Central memory CD8-positive, alpha-beta T cell (primary cell): Measurements from ENCODE around the gene CBLN2.
A peak's percentile ranks its signal among the peaks of the same experiment; 100 is the strongest.

Experiments used
- ATAC-seq: fragments of 150-1000 bp; cut with Tn5 transposase; replicated peaks from 2 replicates; pipeline ENCODE4 v1.10.0; 2022; ENCODE audit warnings: mild to moderate bottlenecking, moderate FRiP score, moderate number of reproducible peaks; ENCODE audit not compliant: poor library complexity, severe bottlenecking; ENCODE audit errors: extremely low read depth
- DNase-seq, 2 donors: peaks; one replicate each; pipeline ENCODE4 v3.0.0; 2021; ENCODE audit warnings: low spot score in 2 of 2
- H3K27ac Mint-ChIP-seq: one replicate; pipeline ENCODE4 v1.8.0; 2022; ENCODE audit warnings: low read depth, mild to moderate bottlenecking, moderate library complexity, mixed read lengths
- H3K27me3 Mint-ChIP-seq: one replicate; pipeline ENCODE4 v1.8.0; 2022; ENCODE audit warnings: mixed read lengths
- H3K36me3 Mint-ChIP-seq: one replicate; pipeline ENCODE4 v1.8.0; 2022; ENCODE audit warnings: mild to moderate bottlenecking, moderate library complexity, mixed read lengths; ENCODE audit not compliant: insufficient read depth
- H3K4me1 Mint-ChIP-seq: one replicate; pipeline ENCODE4 v1.8.0; 2022; ENCODE audit warnings: mixed read lengths
- H3K4me3 Mint-ChIP-seq: one replicate; pipeline ENCODE4 v1.8.0; 2022; ENCODE audit warnings: mild to moderate bottlenecking, moderate library complexity, mixed read lengths
- H3K9me3 Mint-ChIP-seq: one replicate; pipeline ENCODE4 v1.8.0; 2022; ENCODE audit warnings: mixed read lengths

Gene CBLN2

GRCh38 chr18:72530622-72531021, 13.5 kb downstream of the CBLN2 start:
- H3K4me3 Mint-ChIP-seq = no peak overlapping the region
- H3K36me3 Mint-ChIP-seq = no peaks in the 10 kb centered on the region
- DNase-seq (no peak), ATAC-seq (no peak)
- H3K4me1 Mint-ChIP-seq = no peaks in the 10 kb centered on the region
- H3K27ac Mint-ChIP-seq = no peak overlapping the region
- H3K9me3 Mint-ChIP-seq = peaks cover 7% of the 10 kb centered on the region
- no peaks in the 10 kb centered on the region for H3K27me3 Mint-ChIP-seq

GRCh38 chr18:72504866-72505265, 39.3 kb downstream of the CBLN2 start:
- Mint-ChIP-seq H3K4me3 (no peak overlapping the region), H3K27me3 (no peaks in the 10 kb centered on the region), H3K4me1 (no peaks in the 10 kb centered on the region), H3K27ac (no peak overlapping the region), H3K9me3 (peaks cover 6% of the 10 kb centered on the region), H3K36me3 (no peaks in the 10 kb centered on the region)
- DNase-seq (no peak), ATAC-seq (no peak)

GRCh38 chr18:72502671-72503431, 41.3 kb downstream of the CBLN2 start:
- H3K4me1 Mint-ChIP-seq = no peaks in the 10 kb centered on the region
- DNase-seq (no peak), ATAC-seq (peak; percentile 14)
- peaks cover 19% of the 10 kb centered on the region for H3K9me3 Mint-ChIP-seq
- H3K36me3 Mint-ChIP-seq = no peaks in the 10 kb centered on the region
- H3K27me3 Mint-ChIP-seq = no peaks in the 10 kb centered on the region
- no peak overlapping the region for H3K27ac Mint-ChIP-seq
- H3K4me3 Mint-ChIP-seq = no peak overlapping the region

- Mint-ChIP-seq H3K27ac (no peak overlapping the region), H3K9me3 (no peaks in the 10 kb centered on the region), H3K27me3 (no peaks in the 10 kb centered on the region), H3K4me1 (no peaks in the 10 kb centered on the region), H3K36me3 (no peaks in the 10 kb centered on the region), H3K4me3 (no peak overlapping the region)
- DNase-seq = no peak
- no peak for ATAC-seq
Observed at GRCh38 chr18:72492497-72492896, 51.6 kb downstream of the CBLN2 start.
